GOT3 (cell line): ENCODE measurements around the gene CHST3.
"Not testable (repeated sequence)": the region's sequence is repeated elsewhere in the genome, so short reads cannot be mapped to it uniquely, and the experiment has no call there.

Experiments used
- DNase-seq: peaks from one replicate; lab custom pipeline; 2025; ENCODE audit warnings: mixed read lengths; lab: John Stamatoyannopoulos, UW

The CHST3 gene

GRCh38 chr10:71948496-71949067 is 15.6 kb upstream of the CHST3 start:
- DNase-seq: no peak

GRCh38 chr10:71950683-71951082 is 13.5 kb upstream of the CHST3 start:
- DNase-seq: no peak

DNA sequence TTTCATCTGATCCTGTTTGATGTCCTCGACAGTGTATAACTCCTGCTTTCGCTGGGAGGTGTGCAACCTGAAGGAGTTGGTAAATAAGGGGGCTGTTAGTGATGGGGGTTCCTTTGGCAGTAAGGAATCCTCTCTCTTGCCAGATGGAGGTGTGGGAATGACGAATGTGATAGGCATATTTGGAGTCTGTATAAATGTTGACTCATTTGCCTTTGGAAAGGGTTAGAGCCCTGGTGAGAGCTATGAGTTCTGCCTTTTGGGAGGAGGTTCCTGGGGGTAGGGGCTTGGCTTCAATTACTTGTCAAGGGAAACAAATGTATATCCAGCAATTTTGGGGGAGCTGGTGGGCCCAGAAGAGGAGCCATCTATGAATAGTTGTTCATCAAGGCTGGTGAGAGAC is 11.4 kb upstream of the CHST3 start:
- no peak for DNase-seq

DNA sequence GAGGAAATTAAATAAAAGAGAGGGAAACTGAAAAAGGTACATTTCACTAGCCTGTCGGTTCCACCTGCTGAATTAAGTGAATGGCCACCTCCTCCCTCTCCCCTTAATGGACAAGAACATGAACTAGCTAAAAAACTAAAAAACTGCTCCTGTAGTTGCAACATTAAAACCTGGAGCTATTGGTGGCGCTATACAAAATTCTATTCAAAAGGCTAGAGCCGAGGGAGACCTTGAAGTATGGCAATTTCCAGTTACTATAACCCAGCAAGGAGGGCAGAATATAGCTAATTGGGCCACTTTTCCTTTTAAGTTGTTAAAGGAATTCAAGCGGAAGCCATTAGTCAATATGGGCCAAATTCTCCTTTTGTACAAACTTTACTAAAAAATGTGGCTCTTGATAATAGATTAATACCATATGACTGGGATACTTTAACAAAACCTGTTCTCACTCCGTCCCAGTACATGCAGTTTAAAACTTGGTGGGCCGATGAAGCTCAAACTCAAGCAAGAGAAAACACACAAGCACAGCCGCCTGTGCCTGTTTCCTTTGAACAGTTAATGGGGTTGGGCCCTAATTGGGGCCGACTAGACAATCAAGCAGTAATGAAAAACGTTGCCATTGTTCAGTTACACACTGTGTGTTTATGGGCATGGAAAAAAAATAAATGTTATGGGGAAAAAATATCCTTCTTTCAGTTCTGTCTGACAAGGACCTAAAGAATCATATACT is 6.5 kb upstream of the CHST3 start:
- DNase-seq: no peak

DNA sequence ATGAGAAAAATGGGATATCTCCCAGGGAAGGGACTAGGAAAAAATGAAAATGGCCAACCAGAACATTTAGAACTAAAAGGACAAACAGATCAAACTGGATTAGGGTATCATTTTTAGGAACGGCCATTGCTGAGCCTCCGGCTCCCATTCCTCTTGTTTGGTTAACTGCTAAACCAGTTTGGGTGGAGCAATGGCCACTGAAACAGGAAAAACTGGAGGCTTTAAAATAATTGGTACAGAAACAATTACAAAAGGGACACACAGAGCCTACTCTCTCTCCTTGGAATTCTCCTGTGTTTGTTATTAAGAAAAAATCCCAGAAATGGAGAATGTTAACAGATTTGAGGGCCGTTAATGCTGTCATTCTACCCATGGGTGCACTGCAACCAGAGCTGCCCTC is 4.7 kb upstream of the CHST3 start:
- DNase-seq: no peak

GRCh38 chr10:71961831-71962230 is 2.4 kb upstream of the CHST3 start:
- DNase-seq: no peak

GRCh38 chr10:71962901-71963300 is 1.3 kb upstream of the CHST3 start:
- DNase-seq: no peak

DNA sequence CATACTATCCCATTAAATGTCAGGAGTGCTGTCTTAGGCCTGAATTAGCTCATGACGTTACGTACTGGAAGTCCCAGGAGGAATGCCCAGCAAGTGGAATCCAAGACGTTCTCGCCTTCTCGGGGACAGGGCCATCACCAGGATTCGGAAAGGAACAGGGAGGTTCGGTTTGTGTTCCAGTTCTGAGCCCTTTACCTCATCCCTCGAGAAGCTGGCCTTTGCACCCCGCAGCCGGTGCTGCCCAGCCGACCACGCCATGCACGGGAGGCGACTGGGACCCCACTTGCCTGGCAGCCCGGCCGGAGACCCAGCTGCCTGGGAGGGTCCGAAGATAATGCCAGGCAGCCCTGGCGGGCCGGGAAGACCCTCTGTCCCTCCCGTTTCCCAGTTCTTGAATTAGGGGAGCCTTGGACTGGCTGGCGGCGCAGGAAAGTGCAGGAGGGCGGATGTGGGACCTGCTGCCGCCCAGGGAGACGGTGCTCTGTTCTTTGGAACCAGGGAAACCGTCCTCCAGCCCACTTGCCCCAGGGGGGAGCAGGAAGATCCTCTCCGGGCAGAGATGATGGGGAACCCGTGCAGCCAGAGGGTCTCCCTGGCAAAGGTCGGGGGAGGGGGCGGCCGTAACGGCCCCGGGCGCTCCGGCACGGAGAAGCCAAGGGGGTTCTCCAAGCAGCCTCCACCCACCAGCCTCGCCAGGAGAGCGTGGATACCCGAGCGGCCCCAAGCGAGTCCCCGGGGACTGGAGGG is 671 bp upstream of the CHST3 start:
- DNase-seq: no peak

GRCh38 chr10:71964743-71965515 is 734 bp downstream of the CHST3 start:
- no peak for DNase-seq

- DNase-seq: no peak
Observed at GRCh38 chr10:71965623-71966022, 1.4 kb downstream of the CHST3 start.

DNA sequence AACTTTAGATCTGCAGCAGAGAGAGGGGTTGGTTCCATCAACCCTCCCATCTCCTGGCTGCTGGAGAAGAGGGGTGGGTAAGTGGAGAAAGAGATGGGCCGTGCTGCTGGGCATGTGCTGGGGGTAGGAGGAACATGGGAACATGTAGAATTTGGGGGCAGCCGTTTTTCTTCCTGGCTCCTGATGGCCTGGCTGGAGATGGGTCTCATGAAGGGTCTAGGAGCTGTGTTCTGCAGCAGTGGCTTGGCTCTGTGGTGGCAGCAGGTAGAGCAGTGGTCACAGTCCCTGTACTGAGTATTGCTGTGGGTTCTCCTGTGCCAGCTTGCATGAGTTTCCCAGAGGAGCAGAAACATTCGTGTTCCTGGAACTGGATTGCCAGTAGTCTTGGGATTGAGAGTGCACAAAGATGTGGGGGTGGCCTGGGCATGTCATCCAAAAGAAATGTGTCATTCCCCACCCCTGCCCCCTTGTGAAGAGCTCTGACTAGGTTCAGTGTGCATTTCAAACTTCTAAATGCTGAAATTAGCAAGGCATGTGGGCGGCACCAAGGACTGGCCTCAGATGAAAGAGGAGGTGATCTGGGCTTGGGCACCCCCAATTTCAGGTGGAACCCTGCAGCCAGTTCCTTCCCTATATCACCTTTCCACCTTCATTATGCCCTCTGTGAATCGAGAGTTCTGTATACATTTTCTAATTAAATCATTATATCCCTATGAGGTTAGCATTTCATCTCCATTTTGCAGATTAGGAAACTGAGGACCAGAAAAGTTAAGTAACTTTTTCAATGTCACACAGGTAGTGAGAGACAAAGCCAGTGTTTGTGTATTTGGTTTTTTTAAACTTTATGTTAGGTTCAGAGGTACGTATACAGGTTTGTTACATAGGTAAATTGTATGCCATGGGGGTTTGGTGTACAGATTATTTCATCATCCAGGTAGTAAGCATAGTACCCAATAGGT is 2.1 kb downstream of the CHST3 start:
- no peak for DNase-seq

- DNase-seq: not testable (repeated sequence)
Observed at GRCh38 chr10:71967958-71968357, 3.8 kb downstream of the CHST3 start.

DNA sequence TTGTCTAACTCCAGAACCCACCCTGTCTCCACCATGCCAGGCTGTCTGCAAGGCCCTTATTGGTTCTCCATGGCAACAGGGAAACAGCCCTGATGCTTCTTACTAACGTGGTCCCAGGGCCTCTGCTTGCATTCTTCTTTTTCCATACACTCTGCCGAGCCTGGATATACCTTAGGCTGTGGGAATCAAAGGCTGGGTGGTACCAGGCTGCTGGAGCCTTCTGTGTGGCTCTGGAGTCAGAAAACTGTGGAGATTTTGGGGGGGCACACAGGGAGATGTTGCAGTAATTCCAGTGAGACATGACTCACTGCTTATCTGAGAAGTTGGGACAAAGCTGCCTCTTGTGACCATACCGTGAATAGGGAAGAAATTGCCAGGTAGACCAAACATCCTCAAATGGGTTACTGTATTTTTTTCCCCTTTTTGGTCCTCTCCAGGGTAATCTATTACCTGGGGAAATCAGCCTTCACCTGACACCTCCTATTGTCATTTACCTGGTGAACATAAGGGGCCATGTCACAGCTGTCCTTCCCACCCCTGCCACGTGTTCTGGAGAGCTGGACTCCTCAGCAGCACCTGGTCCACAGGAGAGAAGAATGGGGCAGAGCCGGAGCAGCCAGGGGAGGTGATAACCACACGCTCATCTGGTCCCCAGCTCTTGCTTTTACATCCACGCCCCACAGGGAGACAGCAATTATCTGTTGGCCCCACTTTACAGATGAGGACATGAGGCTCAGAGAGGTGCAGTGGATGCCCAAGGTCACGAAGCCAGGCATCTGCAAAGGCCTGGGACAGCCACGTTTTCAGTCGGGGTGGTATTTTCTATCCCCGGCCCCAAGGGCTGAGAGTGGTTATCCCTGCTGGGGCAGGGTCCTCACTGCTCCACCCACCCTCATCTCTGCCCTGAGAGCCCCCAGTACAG is 4.6 kb downstream of the CHST3 start:
- DNase-seq: no peak

DNA sequence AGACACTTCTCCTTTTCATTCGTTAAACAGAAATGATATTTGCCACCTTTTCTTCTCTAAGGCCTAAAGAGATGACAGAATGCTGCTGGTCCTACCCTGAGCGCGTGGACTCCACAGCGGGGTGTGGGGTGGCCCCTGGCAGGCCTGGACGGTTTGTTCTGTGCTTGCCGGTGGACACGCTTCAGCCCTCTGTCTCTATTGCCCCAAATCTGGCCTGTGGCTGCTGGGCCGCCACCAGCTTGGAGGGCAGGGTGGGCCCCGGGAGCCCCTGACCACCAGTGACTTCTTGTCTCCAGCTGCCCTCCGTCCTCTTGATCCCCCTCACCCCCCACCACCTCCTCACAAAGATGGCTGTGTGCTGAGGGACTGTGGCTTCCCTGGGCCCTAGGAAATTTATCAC is 5.7 kb downstream of the CHST3 start:
- no peak for DNase-seq

- no peak for DNase-seq
Observed at GRCh38 chr10:71970331-71970730, 6.1 kb downstream of the CHST3 start.

GRCh38 chr10:71970869-71971268 is 6.7 kb downstream of the CHST3 start:
- DNase-seq: no peak

DNA sequence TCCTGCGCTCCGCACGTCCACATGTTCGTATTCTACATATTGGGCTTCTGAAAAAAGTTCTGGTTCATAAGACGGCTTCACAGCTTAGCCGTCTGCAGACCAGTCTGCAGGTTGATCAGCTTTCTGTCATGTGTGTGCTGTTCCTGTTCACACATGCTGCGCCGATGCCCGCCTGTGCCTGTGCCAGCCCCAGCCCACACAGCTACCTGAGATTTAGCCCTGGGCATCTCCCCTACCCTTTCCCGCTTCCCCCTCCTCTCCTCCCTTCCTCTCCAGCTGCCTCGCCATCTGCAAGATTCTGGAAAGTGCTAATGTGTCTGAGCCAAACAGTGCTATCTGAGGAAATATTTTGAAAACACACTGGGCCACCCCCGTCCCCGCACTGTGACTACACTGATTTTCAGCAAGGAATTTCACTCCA is 7.1 kb downstream of the CHST3 start:
- DNase-seq: no peak

DNA sequence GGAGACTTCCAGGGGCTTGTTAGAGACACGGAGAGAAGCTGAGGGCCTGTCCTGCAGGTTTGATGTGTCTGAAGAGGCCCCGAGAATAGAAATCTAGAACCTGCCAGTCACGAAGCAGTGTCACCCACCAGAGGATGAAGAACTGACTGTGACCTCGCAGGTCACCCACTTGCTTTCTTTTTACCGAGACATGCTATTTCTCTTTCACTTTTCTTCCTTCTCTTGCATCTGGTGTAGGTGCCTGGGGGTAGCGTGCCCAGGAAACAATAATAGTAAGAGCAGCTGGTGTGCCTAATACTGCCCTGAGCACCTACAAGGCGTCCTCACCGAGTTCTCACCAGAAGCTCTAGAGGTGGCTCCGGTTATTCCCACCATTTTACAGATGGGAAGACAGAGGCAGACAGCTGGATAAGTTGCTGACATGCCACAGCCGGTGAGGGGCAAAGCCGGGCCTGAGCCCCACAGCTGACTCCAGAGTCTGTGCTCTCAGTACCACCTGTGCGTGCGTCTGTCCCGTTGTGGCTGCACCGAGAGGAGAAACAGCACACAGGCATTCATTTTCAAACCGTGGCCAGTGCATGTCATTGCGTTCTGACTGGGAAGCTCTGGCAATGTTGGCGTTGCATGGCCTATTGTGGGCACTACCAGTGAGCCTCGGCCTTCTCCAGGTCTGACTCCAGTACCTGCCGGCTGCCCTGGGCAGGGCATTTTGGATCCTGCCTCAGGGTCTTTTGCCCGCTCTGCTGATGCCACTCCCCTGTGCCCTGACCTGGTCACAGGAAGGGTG is 7.8 kb downstream of the CHST3 start:
- DNase-seq: no peak
